GM18505 (cell line): ENCODE data around the gene PPFIBP2.

ENCODE experiments used
- ATAC-seq: cut with Tn5 transposase; IDR thresholded peaks from one replicate; pipeline ENCODE4 v1.9.1; 2021; ENCODE audit not compliant: unreplicated experiment
- POLR2A ChIP-seq: IDR thresholded peaks from 4 replicates; pipeline ENCODE4 v1.6.1; 2011; ENCODE audit warnings: borderline replicate concordance; ENCODE audit not compliant: insufficient read depth, insufficient read length; ENCODE audit errors: extremely low read depth

Gene PPFIBP2

DNA sequence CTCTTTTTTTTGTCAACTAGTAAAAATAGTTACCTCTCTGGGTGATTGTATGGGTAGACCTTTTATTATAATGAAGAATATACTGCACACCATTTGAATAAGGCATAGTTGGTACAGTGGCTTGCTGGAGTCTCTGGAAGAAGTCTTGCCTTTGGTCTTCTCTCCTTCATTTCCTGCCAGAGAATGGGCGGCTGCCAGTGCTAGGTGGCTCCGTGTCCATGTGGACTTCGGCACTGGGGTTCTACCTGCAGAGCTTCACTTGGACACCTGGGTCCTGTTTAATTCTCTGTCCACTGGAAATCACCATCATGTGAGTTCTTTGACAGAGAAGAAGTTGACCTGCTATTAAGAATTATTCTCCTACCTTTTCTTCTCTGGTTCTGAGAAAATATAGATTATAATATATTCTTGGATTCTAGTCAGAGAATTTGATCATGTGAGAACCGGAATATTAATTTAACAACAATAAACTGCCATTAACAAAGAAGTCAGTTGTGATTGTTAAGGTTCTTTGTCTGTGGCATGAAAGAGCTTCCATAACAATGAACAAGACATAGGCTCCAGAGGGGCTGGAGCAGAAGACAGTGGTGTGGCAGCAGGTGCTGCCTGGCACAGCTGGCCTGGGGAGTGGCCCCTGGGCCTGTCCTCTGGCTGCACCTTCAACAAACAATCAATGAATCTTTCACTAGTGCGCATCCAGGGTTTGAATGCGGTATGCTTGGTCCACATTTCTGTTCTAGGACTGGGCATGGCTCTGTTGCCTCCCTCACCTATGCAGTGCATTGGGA, 77.5 kb downstream of the PPFIBP2 start:
- TF ChIP-seq POLR2A: no peak
- no peak for ATAC-seq

DNA sequence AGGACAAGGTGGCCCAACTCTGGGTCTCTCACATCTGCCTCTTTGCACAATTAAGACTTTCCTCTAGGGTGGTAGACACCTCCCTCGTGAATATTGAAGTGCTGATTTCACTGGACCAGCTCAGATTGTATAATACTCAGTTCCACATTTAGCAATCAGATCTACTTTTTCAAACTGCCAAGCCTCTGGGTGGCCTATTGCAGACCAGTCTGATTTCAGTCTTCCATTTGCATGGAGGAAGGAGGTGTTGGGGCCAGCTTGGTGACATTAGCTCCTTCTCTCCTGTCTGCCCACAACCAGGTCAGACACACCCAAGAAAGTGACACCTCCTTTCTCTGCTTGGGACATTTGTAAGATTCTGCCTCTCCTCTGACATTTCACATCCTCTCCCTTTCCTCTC, 78.2 kb downstream of the PPFIBP2 start:
- TF ChIP-seq POLR2A: no peak
- ATAC-seq: no peak

GRCh38 chr11:7592711-7593110, 78.9 kb downstream of the PPFIBP2 start:
- no peak for TF ChIP-seq POLR2A
- ATAC-seq: no peak

GRCh38 chr11:7593481-7593880, 79.7 kb downstream of the PPFIBP2 start:
- ATAC-seq: no peak
- TF ChIP-seq POLR2A: no peak

DNA sequence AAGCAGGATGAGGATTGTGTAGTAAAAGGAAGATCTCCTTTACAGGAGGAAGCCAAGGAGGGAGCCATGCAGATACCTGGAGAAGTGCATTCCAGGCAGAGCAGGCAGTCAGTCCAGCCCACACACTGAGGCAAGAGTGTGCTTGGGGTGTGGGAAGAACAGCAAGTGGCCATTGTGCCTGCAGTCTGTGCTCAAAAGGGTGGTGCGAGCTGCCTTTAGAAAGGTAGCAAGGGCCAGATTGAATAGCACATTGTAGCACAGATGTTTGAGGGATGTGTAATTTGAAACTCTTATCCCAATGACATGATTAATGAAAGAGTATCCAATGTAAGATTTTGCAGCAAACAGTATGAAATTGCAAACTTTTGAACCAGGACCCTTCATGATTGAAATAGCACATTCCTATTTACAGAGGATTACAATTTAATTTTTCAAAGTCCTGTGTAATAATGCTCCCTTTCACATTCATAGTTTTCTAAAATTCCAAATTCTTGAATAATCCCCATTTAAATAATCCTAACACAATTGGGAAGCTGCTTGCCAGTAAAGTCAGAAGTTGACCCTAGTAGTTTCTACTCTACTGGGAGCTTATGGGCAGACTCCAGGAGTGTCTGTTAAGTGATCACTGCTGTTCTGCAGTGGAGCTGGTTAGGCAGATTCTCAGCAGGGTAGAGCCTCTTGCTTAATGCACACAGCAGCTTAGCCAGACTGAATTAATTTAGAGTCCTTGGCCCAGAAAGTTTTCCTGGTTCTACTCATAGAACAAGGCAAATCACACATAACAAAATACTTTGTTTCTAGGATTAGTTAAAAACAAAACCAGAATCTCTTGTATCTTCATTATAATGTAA, 81.4 kb downstream of the PPFIBP2 start:
- no peak for TF ChIP-seq POLR2A
- no peak for ATAC-seq

DNA sequence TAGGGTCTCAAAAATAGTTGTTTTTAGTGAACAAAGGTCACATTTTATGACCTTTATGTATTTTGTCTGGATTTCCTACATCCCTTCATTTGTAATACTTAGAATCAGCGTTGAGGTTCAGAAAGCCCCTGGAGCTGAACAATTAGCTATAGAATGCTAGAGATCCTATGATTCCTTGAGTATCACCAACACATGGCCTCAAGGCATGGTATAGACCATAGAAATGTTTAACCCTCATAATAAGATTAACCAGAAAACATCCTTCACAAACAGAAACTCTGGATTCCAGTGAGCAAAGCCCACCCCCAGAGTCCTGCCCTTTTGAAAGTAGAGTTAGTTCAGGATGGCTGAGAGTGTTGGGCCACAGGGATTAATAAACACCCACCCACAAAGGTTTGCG, 82.2 kb downstream of the PPFIBP2 start:
- ATAC-seq: no peak
- no peak for TF ChIP-seq POLR2A

DNA sequence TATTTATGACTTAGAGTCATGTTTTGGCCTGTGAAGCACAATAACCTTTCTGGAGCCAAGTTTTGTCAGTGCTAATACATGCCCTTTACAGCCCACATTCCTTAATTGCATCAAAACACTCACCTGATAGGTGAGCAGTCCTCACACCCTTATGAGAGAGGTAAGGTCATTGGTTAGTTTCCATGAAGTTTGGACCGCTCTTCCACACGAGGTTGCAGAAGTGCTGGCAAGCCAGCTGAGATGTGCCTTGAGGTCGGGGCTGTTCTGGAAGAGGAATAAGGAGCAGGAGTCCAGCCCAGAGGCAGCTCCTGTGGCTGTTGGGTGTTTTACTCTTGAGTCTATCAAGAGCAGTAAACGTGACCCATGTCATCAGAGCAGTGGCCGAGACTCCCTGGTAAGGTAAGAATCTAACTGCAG, 83.2 kb downstream of the PPFIBP2 start:
- no peak for ATAC-seq
- TF ChIP-seq POLR2A: no peak

GRCh38 chr11:7597620-7598019, 83.8 kb downstream of the PPFIBP2 start:
- no peak for TF ChIP-seq POLR2A
- ATAC-seq: no peak

- no peak for TF ChIP-seq POLR2A
- no peak for ATAC-seq
Measured at GRCh38 chr11:7599209-7599608, 85.4 kb downstream of the PPFIBP2 start.

GRCh38 chr11:7600205-7600775, 86.5 kb downstream of the PPFIBP2 start:
- no peak for ATAC-seq
- no peak for TF ChIP-seq POLR2A

- no peak for ATAC-seq
- TF ChIP-seq POLR2A: no peak
Measured at GRCh38 chr11:7603031-7603781, 89.4 kb downstream of the PPFIBP2 start.

GRCh38 chr11:7604331-7604955, 90.6 kb downstream of the PPFIBP2 start:
- ATAC-seq: no peak

More at GRCh38 chr11:7604331-7604955, 90.6 kb downstream of the PPFIBP2 start:
- no peak for TF ChIP-seq POLR2A
